Vagina (tissue), 2 donors: Measurements from ENCODE around the gene C16orf92. TPM values are rescaled to one million over a fixed set of nuclear protein-coding genes. Genes with fewer than 3 reads are reported as not detected.
A peak's percentile ranks its signal among the peaks of the same experiment; 100 is the strongest.

Experiments
- DNase-seq, 2 donors: peaks; one replicate each; pipeline ENCODE4 v3.0.0-alpha.2; 2017; ENCODE audit errors: extremely low spot score in 2 of 2
- H3K27ac ChIP-seq: fragments of 200-600 bp; sonication (generic); one replicate; pipeline ENCODE4 v1.5.1; 2019
- H3K27me3 ChIP-seq: fragments of 200-600 bp; sonication (generic); one replicate; pipeline ENCODE4 v1.5.1; 2019
- H3K36me3 ChIP-seq, 2 donors: fragments of 200-600 bp; sonication (generic); one replicate each; pipeline ENCODE4 v1.5.1; 2017 to 2019
- H3K4me1 ChIP-seq: fragments of 200-600 bp; sonication (generic); one replicate; pipeline ENCODE4 v1.5.1; 2019
- H3K4me3 ChIP-seq, 2 donors: fragments of 200-600 bp; sonication (generic); 1 replicate in 1 of 2; 2 replicates in 1 of 2; pipeline ENCODE4 v1.5.1; 2016 to 2019
- H3K9me3 ChIP-seq: fragments of 200-600 bp; sonication (generic); one replicate; pipeline ENCODE4 v1.5.1; 2019
- POLR2A ChIP-seq, 2 donors: fragments of 450-650 bp; IDR thresholded peaks; one replicate each; pipeline ENCODE4 v1.6.1; 2017; ENCODE audit warnings: antibody characterized with exemption in 2 of 2, mild to moderate bottlenecking in 2 of 2, moderate library complexity in 2 of 2
- POLR2AphosphoS5 ChIP-seq, 2 donors: sonication (generic); formaldehyde crosslinking; IDR thresholded peaks; one replicate each; pipeline ENCODE4 v1.9.0; 2017; ENCODE audit warnings: antibody characterized with exemption in 2 of 2, mild to moderate bottlenecking in 2 of 2, low read depth in 1 of 2; ENCODE audit not compliant: insufficient read depth in 1 of 2
- intact Hi-C: fragments of 100-400 bp; cut with DNase I; formaldehyde crosslinking; loops from one replicate; pipeline ENCODE4 v1.15.1; 2023
- total RNA-seq: library from RNA; depleted of rRNA; stranded (reverse); fragments of >200 nt; gene quantifications from one replicate; pipeline ENCODE4 v1.2.3, GENCODE V29; 2016
- TF ChIP-seq, protein P1 (sequence below), 3 experiments: fragments of 450-650 bp in 2 of 3; fragments of 200-600 bp in 1 of 3; sonication (generic) in 1 of 3; IDR thresholded peaks; one replicate each; pipeline ENCODE4 v1.5.1; 2017 to 2019; ENCODE audit warnings: antibody characterized with exemption in 3 of 3, mild to moderate bottlenecking in 2 of 3, moderate library complexity in 2 of 3

Gene C16orf92, protein sequence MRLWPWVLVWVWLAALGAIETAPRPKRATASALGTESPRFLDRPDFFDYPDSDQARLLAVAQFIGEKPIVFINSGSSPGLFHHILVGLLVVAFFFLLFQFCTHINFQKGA
- not detected for total RNA-seq

GRCh38 chr16:30022887-30023286 is at the start of gene C16orf92:
TSS of gene C16orf92 (plus strand) at chr16:30023198. CDS start at chr16:30023341, 143 bp downstream.
- intact Hi-C loops, result no loop called here
- DNase-seq, result no peak
- H3K4me1 ChIP-seq, result peaks cover 11% of the 10 kb centered on the region
- no peak within 1 kb of the TSS for H3K27ac ChIP-seq
- H3K27me3 ChIP-seq, result no peaks in the 10 kb centered on the region
- H3K36me3 ChIP-seq, result no peaks in the 10 kb centered on the region
- H3K9me3 ChIP-seq, result no peaks in the 10 kb centered on the region
- TF ChIP-seq POLR2AphosphoS5 (IDR thresholded peaks at IDR 0.05; ENCODE audit: insufficient read depth in 1 of 2, low read depth in 1 of 2) (no peak), POLR2A (IDR thresholded peaks at IDR 0.05) (no peak)
- TF ChIP-seq, protein P1, sequence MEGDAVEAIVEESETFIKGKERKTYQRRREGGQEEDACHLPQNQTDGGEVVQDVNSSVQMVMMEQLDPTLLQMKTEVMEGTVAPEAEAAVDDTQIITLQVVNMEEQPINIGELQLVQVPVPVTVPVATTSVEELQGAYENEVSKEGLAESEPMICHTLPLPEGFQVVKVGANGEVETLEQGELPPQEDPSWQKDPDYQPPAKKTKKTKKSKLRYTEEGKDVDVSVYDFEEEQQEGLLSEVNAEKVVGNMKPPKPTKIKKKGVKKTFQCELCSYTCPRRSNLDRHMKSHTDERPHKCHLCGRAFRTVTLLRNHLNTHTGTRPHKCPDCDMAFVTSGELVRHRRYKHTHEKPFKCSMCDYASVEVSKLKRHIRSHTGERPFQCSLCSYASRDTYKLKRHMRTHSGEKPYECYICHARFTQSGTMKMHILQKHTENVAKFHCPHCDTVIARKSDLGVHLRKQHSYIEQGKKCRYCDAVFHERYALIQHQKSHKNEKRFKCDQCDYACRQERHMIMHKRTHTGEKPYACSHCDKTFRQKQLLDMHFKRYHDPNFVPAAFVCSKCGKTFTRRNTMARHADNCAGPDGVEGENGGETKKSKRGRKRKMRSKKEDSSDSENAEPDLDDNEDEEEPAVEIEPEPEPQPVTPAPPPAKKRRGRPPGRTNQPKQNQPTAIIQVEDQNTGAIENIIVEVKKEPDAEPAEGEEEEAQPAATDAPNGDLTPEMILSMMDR (IDR thresholded peaks at IDR 0.05), result no peak
- H3K4me3 ChIP-seq, result no peak within 1 kb of the TSS

DNA sequence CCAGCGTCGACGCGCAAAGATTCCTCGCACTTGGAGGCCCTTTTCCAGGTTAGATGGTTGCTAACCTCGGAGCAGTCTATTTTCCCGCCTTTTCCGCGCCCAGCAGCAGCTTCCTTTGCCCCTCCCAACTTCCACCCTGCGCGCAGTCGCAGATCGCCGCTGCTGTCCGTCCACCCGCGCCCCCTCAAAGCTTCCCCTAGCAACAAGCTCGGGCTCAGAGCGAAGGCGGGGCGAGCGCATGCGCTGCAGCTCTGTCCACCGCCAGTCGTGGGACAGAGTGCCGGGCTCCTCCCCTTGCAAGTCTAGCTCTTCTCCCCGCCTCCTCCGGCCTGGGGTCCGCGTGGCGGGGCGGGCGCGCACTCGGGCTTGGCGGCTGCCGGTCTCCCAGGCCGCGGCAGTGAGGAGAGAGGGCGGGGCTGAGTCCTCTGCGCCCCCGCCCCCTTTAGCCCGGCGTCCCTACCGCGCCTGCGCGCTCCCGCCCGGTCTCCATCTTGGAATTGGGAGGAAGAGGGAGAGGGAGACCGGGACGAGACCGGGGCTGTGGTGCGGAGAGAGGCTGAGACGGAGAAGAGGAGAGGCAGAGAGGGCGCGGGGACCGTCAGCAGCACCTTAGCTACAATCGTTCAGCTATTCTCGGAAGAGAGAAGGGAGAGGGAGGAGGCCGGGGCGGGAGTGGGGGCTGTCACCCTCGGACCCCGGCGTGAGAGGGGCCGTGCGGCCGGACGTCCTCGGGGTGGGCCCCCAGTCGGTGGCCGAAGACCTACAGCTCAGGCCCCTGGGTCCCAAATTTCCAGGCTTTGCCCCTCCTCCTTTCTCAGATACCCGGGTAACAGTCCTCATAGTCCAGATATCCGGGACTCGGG is 49.4 kb upstream of the C16orf92 start, which contains the start of gene TAOK2:
Gene TAOK2, plus strand, starts transcription at position 485 of the 863 bp plus-strand sequence. CDS start 3,905 bp downstream, outside the sequence.
- Histone ChIP-seq H3K4me3 (peak within 1 kb of the TSS; percentile 58 to 80), H3K27ac (peak within 1 kb of the TSS; percentile 80), H3K9me3 (no peaks in the 10 kb centered on the region), H3K36me3 (peaks cover 0 to 23% of the 10 kb centered on the region in 2 donors), H3K4me1 (peaks cover 39% of the 10 kb centered on the region), H3K27me3 (no peaks in the 10 kb centered on the region)
- intact Hi-C loops, result loop anchor here (2.0 kb wide), 1 partner anchor 21 kb away; the partner anchor contains the start of gene HIRIP3
- DNase-seq, result peak in 1 of 2 donors; percentile 99
- TF ChIP-seq POLR2A (IDR thresholded peaks at IDR 0.05), result peak in 1 of 2 donors; percentile 85
- TF ChIP-seq, protein P1 (IDR thresholded peaks at IDR 0.05), result peak in 1 of 3 experiments; percentile 7
- peak; percentile 88 to 95 for TF ChIP-seq POLR2AphosphoS5 (IDR thresholded peaks at IDR 0.05; ENCODE audit: insufficient read depth in 1 of 2, low read depth in 1 of 2)

GRCh38 chr16:29974291-29975133 is 48.5 kb upstream of the C16orf92 start:
- Histone ChIP-seq H3K27me3 (no peaks in the 10 kb centered on the region), H3K36me3 (peaks cover 0 to 26% of the 10 kb centered on the region in 2 donors), H3K9me3 (no peaks in the 10 kb centered on the region), H3K27ac (peak overlapping the region; percentile 80), H3K4me1 (peaks cover 39% of the 10 kb centered on the region), H3K4me3 (peak overlapping the region; percentile 58 to 80)
- no peak for DNase-seq
- TF ChIP-seq POLR2AphosphoS5 (IDR thresholded peaks at IDR 0.05; ENCODE audit: insufficient read depth in 1 of 2, low read depth in 1 of 2), result no peak
- no peak for TF ChIP-seq POLR2A (IDR thresholded peaks at IDR 0.05)
- intact Hi-C loops, result loop anchor here (2.0 kb wide), 1 partner anchor 20 kb away; the partner anchor contains the start of gene HIRIP3

GRCh38 chr16:29975134-29975538 is 47.9 kb upstream of the C16orf92 start:
- no peak for DNase-seq
- no peaks in the 10 kb centered on the region for H3K9me3 ChIP-seq
- intact Hi-C loops, result loop anchor here (2.0 kb wide), 1 partner anchor 20 kb away; the partner anchor contains the start of gene HIRIP3
- peak overlapping the region; percentile 80 for H3K27ac ChIP-seq
- TF ChIP-seq POLR2A (IDR thresholded peaks at IDR 0.05) (no peak), POLR2AphosphoS5 (IDR thresholded peaks at IDR 0.05; ENCODE audit: insufficient read depth in 1 of 2, low read depth in 1 of 2) (no peak)
- TF ChIP-seq, protein P1 (IDR thresholded peaks at IDR 0.05), result no peak
- H3K4me1 ChIP-seq, result peaks cover 39% of the 10 kb centered on the region
- H3K36me3 ChIP-seq, result peaks cover 0 to 33% of the 10 kb centered on the region in 2 donors
- peak overlapping the region; percentile 58 to 80 for H3K4me3 ChIP-seq
- H3K27me3 ChIP-seq, result no peaks in the 10 kb centered on the region
